ENCODE results near the gene PIGN.

The PIGN gene

GRCh38 chr18:62186774-62187542 is at the start of gene PIGN, which contains the start of gene RELCH:
Gene PIGN, minus strand, starts transcription at chr18:62187056. Its CDS starts 25,703 bp downstream, at chr18:62161353.
Gene RELCH, plus strand, starts transcription at chr18:62187255. Its CDS starts 251 bp downstream, at chr18:62187506.
- peak; percentile 92 for DNase-seq

GRCh38 chr18:62236252-62236651 is 49.4 kb upstream of the PIGN start:
- no peak for DNase-seq

- DNase-seq: no peak
These were observed 39.2 kb upstream of the PIGN start for GRCh38 chr18:62226047-62226446.

GRCh38 chr18:62224229-62224628 is 37.4 kb upstream of the PIGN start:
- no peak for DNase-seq

- no peak for DNase-seq
These were observed 27.9 kb upstream of the PIGN start for GRCh38 chr18:62214790-62215189.

- no peak for DNase-seq
These were observed 24.5 kb upstream of the PIGN start for GRCh38 chr18:62211325-62211828.

GRCh38 chr18:62210138-62210537 is 23.3 kb upstream of the PIGN start:
- DNase-seq: no peak

- no peak for DNase-seq
These were observed 22.2 kb upstream of the PIGN start for GRCh38 chr18:62209046-62209445.

GRCh38 chr18:62206593-62206992 is 19.7 kb upstream of the PIGN start:
- no peak for DNase-seq

GRCh38 chr18:62205824-62206223 is 19.0 kb upstream of the PIGN start:
- no peak for DNase-seq

GRCh38 chr18:62201870-62202269 is 15.0 kb upstream of the PIGN start:
- DNase-seq: no peak

GRCh38 chr18:62200121-62200914 is 13.5 kb upstream of the PIGN start:
- DNase-seq: no peak

GRCh38 chr18:62199629-62200028 is 12.8 kb upstream of the PIGN start:
- DNase-seq: no peak

GRCh38 chr18:62198259-62198658 is 11.4 kb upstream of the PIGN start:
- no peak for DNase-seq

- no peak for DNase-seq
These were observed 10.1 kb upstream of the PIGN start for GRCh38 chr18:62196980-62197379.

- DNase-seq: no peak
These were observed 9.2 kb upstream of the PIGN start for GRCh38 chr18:62196079-62196478.

- DNase-seq: no peak
These were observed 2.4 kb upstream of the PIGN start for GRCh38 chr18:62189208-62189607.

- DNase-seq: no peak
These were observed 971 bp upstream of the PIGN start for GRCh38 chr18:62187543-62188510.

GRCh38 chr18:62186499-62186773 is 420 bp downstream of the PIGN start:
- DNase-seq: no peak

- DNase-seq: no peak
These were observed 3.2 kb downstream of the PIGN start for GRCh38 chr18:62183578-62184195.

GRCh38 chr18:62182220-62182619 is 4.6 kb downstream of the PIGN start:
- no peak for DNase-seq

GRCh38 chr18:62179213-62179612 is 7.6 kb downstream of the PIGN start:
- no peak for DNase-seq

GRCh38 chr18:62177271-62177670 is 9.6 kb downstream of the PIGN start:
- no peak for DNase-seq

All from NCI-H187 treated with DMSO at 0.1 percent for 48 hours (cell line).